ENCODE data around the gene FRK.

- no peak for TF ChIP-seq CTCF (IDR thresholded peaks at IDR 0.05; ENCODE audit: insufficient read depth, low read depth, low read length)
- no peak for TF ChIP-seq EZH2 (IDR thresholded peaks at IDR 0.05; ENCODE audit: insufficient read depth, low read length)
Measured at GRCh38 chr6:115935361-115935760, 125.3 kb downstream of the FRK start.
